Prostate gland (tissue), 2 donors: ENCODE data around the gene ADRB1.

ENCODE experiments used
- POLR2AphosphoS5 ChIP-seq: sonication (generic); formaldehyde crosslinking; IDR thresholded peaks from one replicate; pipeline ENCODE4 v1.6.1; 2017; ENCODE audit warnings: antibody characterized with exemption
- TF ChIP-seq, protein P1 (sequence below), 4 experiments: fragments of 200-600 bp in 2 of 4; fragments of 450-650 bp in 2 of 4; sonication (generic) in 2 of 4; IDR thresholded peaks; 1 replicate in 3 of 4; 2 replicates in 1 of 4; pipeline ENCODE4 v1.5.1; 2016 to 2019; ENCODE audit warnings: antibody characterized with exemption in 4 of 4, mild to moderate bottlenecking in 2 of 4, moderate library complexity in 2 of 4

DNA sequence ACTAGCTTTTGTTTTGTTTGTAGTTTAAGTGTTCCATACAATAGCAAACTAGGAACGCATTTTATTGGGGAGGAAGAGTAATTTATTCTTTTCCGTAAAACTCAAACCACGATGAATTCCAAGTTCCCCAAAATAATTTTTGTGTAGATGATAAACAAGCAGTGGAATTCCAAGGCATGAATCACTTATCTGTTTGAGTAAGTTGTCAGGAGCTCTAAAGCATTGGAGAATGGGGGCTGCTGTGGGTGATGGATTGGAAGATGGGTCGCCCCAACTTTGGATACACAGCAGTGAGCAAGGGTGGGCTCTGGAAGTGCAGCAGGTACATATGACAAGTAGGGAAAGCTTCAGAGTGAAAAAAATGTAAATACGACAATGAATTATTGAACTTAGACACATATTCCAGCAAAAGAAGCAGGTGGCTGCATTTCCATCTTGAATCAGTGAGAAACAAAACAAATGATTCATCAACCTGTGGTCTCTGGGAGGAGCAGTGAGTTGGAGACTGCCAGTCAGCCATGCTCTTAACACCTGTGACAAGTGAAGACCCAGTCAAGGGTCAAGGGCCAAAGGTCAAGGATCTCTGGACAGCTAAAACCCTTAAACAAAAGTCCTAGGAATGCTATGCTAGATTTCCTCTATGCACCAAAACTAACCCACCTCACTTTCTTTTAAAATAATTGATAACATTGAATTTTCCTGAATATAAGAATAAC lies 34.2 kb upstream of the ADRB1 start:
- TF ChIP-seq, protein P1, sequence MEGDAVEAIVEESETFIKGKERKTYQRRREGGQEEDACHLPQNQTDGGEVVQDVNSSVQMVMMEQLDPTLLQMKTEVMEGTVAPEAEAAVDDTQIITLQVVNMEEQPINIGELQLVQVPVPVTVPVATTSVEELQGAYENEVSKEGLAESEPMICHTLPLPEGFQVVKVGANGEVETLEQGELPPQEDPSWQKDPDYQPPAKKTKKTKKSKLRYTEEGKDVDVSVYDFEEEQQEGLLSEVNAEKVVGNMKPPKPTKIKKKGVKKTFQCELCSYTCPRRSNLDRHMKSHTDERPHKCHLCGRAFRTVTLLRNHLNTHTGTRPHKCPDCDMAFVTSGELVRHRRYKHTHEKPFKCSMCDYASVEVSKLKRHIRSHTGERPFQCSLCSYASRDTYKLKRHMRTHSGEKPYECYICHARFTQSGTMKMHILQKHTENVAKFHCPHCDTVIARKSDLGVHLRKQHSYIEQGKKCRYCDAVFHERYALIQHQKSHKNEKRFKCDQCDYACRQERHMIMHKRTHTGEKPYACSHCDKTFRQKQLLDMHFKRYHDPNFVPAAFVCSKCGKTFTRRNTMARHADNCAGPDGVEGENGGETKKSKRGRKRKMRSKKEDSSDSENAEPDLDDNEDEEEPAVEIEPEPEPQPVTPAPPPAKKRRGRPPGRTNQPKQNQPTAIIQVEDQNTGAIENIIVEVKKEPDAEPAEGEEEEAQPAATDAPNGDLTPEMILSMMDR (IDR thresholded peaks at IDR 0.05) = no peak
- no peak for TF ChIP-seq POLR2AphosphoS5
